ENCODE measurements around the gene FNIP2. TPM values are rescaled to one million over a fixed set of nuclear protein-coding genes. Genes with fewer than 3 reads are reported as not detected.
"Not testable (repeated sequence)": the region's sequence is repeated elsewhere in the genome, so short reads cannot be mapped to it uniquely, and the experiment has no call there.

Gene FNIP2
- total RNA-seq, 1 experiment from 2014 or later, result 35.3 TPM

- CTCF ChIA-PET, result no interaction called here
- no peak overlapping the region for H3K4me3 Mint-ChIP-seq (ENCODE audit: low read depth, unreplicated experiment)
- no peak for DNase-seq
- no peaks in the 10 kb centered on the region for H3K27me3 Mint-ChIP-seq (ENCODE audit: unreplicated experiment)
- no peaks in the 10 kb centered on the region for H3K4me1 Mint-ChIP-seq (ENCODE audit: low read depth, unreplicated experiment)
- no peak for TF ChIP-seq CTCF (IDR thresholded peaks at IDR 0.05; ENCODE audit: unreplicated experiment)
- no peak overlapping the region for H3K27ac Mint-ChIP-seq (ENCODE audit: unreplicated experiment)
- no peaks in the 10 kb centered on the region for H3K36me3 Mint-ChIP-seq (ENCODE audit: insufficient read depth, unreplicated experiment)
- BruUV-seq (replicated peaks), result no TSS peak
- intact Hi-C loops (cut with micrococcal nuclease; ENCODE audit: unreplicated experiment), result no loop called here
- H3K9me3 Mint-ChIP-seq (ENCODE audit: low read depth, unreplicated experiment), result peaks cover 3% of the 10 kb centered on the region
Measured at GRCh38 chr4:158754385-158755180, 14.2 kb upstream of the FNIP2 start.

DNA sequence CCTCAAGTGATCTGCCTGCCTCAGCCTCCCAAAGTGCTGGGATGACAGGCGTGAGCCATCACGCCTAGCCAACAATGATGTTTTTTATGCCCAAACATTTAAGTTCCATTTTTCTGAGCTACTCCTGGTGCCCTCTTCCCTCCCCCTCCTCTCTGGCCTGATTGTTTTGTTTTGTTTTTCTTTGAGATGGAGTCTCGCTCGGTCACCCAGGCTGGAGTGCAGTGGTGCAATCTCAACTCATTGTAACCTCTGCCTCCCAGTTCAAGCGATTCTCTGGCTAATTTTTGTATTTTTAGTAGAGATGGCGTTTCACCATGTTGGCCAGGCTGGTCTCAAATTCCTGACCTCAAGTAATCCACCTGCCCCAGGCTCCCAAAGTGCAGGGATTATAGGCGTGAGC is 13.0 kb upstream of the FNIP2 start:
- H3K4me3 Mint-ChIP-seq (ENCODE audit: low read depth, unreplicated experiment); intact Hi-C loops (cut with micrococcal nuclease; ENCODE audit: unreplicated experiment); H3K9me3 Mint-ChIP-seq (ENCODE audit: low read depth, unreplicated experiment); BruUV-seq (replicated peaks); DNase-seq; H3K36me3 Mint-ChIP-seq (ENCODE audit: insufficient read depth, unreplicated experiment); H3K4me1 Mint-ChIP-seq (ENCODE audit: low read depth, unreplicated experiment); H3K27me3 Mint-ChIP-seq (ENCODE audit: unreplicated experiment); H3K27ac Mint-ChIP-seq (ENCODE audit: unreplicated experiment): not testable (repeated sequence)
- CTCF ChIA-PET, result interaction anchor here (0.5 kb wide), 1 partner anchor 153 kb away, joined by 5 read pairs; no protein-coding TSS in a partner anchor

GRCh38 chr4:158756588-158756987 is 12.2 kb upstream of the FNIP2 start:
- Mint-ChIP-seq H3K4me1 (ENCODE audit: low read depth, unreplicated experiment) (no peaks in the 10 kb centered on the region), H3K4me3 (ENCODE audit: low read depth, unreplicated experiment) (no peak overlapping the region), H3K27ac (ENCODE audit: unreplicated experiment) (no peak overlapping the region), H3K9me3 (ENCODE audit: low read depth, unreplicated experiment) (peaks cover 3% of the 10 kb centered on the region), H3K36me3 (ENCODE audit: insufficient read depth, unreplicated experiment) (no peaks in the 10 kb centered on the region), H3K27me3 (ENCODE audit: unreplicated experiment) (no peaks in the 10 kb centered on the region)
- CTCF ChIA-PET, result no interaction called here
- TF ChIP-seq CTCF (IDR thresholded peaks at IDR 0.05; ENCODE audit: unreplicated experiment), result no peak
- intact Hi-C loops (cut with micrococcal nuclease; ENCODE audit: unreplicated experiment), result no loop called here
- no TSS peak for BruUV-seq (replicated peaks)
- no peak for DNase-seq

DNA sequence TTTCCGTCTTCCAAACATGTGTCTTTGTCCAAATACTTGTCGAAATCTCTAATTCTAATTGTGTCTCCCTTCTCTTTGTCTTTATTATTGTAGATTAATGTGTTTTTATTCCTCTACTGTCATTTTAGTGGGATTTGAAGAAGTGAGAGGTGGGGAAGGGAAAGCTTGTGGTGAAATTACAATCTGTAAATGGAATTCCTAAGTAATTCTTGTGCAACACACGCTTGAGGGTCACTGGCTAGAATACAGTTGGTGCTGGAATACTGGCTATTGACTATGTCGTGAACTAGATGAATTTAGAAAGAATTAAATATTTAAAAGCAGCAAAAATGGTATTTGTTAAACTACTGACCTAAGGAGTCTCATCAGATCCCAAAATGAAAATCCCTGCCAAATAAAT is 10.7 kb upstream of the FNIP2 start:
- Mint-ChIP-seq H3K4me3 (ENCODE audit: low read depth, unreplicated experiment) (no peak overlapping the region), H3K9me3 (ENCODE audit: low read depth, unreplicated experiment) (peaks cover 3% of the 10 kb centered on the region), H3K36me3 (ENCODE audit: insufficient read depth, unreplicated experiment) (no peaks in the 10 kb centered on the region), H3K27ac (ENCODE audit: unreplicated experiment) (no peak overlapping the region), H3K27me3 (ENCODE audit: unreplicated experiment) (no peaks in the 10 kb centered on the region), H3K4me1 (ENCODE audit: low read depth, unreplicated experiment) (no peaks in the 10 kb centered on the region)
- no peak for TF ChIP-seq CTCF (IDR thresholded peaks at IDR 0.05; ENCODE audit: unreplicated experiment)
- intact Hi-C loops (cut with micrococcal nuclease; ENCODE audit: unreplicated experiment), result no loop called here
- no TSS peak for BruUV-seq (replicated peaks)
- DNase-seq, result no peak
- CTCF ChIA-PET, result no interaction called here

DNA sequence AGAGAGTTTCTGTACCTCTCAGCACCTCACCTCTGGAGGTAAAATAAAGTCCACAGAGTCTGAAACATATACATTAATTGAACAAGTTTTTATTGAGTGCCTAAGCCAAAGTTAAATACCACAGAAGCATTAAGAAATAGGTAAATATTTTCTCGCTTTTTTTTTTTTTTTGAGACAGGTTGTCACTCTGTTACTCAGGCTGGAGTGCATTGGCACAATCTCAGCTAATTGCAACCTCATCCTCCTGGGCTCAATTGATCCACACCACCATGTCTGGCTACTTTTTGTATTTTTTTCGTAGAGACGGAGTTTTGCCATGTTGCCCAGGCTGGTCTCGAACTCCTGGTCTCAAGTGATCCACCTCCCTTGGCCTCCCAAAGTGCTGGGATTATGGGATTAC is 10.1 kb upstream of the FNIP2 start:
- no TSS peak for BruUV-seq (replicated peaks)
- Mint-ChIP-seq H3K27me3 (ENCODE audit: unreplicated experiment) (no peaks in the 10 kb centered on the region), H3K27ac (ENCODE audit: unreplicated experiment) (no peak overlapping the region), H3K4me3 (ENCODE audit: low read depth, unreplicated experiment) (no peak overlapping the region), H3K36me3 (ENCODE audit: insufficient read depth, unreplicated experiment) (no peaks in the 10 kb centered on the region), H3K9me3 (ENCODE audit: low read depth, unreplicated experiment) (peaks cover 3% of the 10 kb centered on the region), H3K4me1 (ENCODE audit: low read depth, unreplicated experiment) (no peaks in the 10 kb centered on the region)
- no peak for TF ChIP-seq CTCF (IDR thresholded peaks at IDR 0.05; ENCODE audit: unreplicated experiment)
- intact Hi-C loops (cut with micrococcal nuclease; ENCODE audit: unreplicated experiment), result no loop called here
- no peak for DNase-seq
- CTCF ChIA-PET, result no interaction called here

DNA sequence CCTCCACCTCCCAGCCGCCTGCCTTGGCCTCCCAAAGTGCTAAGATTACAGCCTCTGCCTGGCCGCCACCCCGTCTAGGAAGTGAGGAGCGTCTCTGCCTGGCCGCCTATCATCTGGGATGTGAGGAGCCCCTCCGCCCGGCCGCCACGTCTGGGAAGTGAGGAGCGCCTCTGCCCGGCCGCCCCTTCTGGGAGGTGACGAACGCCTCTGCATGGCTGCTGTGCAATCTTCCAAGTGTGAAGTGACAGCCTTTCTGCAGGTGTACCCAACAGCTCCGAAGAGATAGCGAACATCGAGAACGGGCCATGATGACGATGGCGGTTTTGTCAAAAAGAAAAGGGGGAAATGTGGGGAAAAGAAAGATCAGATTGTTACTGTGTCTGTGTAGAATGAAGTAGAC is 9.3 kb upstream of the FNIP2 start:
- H3K27me3 Mint-ChIP-seq (ENCODE audit: unreplicated experiment); CTCF ChIA-PET; H3K36me3 Mint-ChIP-seq (ENCODE audit: insufficient read depth, unreplicated experiment); H3K9me3 Mint-ChIP-seq (ENCODE audit: low read depth, unreplicated experiment); H3K27ac Mint-ChIP-seq (ENCODE audit: unreplicated experiment); H3K4me1 Mint-ChIP-seq (ENCODE audit: low read depth, unreplicated experiment); BruUV-seq (replicated peaks); intact Hi-C loops (cut with micrococcal nuclease; ENCODE audit: unreplicated experiment); H3K4me3 Mint-ChIP-seq (ENCODE audit: low read depth, unreplicated experiment); DNase-seq: not testable (repeated sequence)

All from Calu3 (cell line).